ENCODE measurements around the gene MIPEP.

The MIPEP gene

GRCh38 chr13:23680845-23681669 is 208.1 kb downstream of the MIPEP start:
- DNase-seq (ENCODE audit: low read depth) = no peak
